GM18517 (cell line): ENCODE results near the gene PKN1.

ENCODE experiments used
- ATAC-seq: cut with Tn5 transposase; IDR thresholded peaks from one replicate; pipeline ENCODE4 v1.9.1; 2021; ENCODE audit warnings: mild to moderate bottlenecking, moderate library complexity; ENCODE audit not compliant: unreplicated experiment

The PKN1 gene

DNA sequence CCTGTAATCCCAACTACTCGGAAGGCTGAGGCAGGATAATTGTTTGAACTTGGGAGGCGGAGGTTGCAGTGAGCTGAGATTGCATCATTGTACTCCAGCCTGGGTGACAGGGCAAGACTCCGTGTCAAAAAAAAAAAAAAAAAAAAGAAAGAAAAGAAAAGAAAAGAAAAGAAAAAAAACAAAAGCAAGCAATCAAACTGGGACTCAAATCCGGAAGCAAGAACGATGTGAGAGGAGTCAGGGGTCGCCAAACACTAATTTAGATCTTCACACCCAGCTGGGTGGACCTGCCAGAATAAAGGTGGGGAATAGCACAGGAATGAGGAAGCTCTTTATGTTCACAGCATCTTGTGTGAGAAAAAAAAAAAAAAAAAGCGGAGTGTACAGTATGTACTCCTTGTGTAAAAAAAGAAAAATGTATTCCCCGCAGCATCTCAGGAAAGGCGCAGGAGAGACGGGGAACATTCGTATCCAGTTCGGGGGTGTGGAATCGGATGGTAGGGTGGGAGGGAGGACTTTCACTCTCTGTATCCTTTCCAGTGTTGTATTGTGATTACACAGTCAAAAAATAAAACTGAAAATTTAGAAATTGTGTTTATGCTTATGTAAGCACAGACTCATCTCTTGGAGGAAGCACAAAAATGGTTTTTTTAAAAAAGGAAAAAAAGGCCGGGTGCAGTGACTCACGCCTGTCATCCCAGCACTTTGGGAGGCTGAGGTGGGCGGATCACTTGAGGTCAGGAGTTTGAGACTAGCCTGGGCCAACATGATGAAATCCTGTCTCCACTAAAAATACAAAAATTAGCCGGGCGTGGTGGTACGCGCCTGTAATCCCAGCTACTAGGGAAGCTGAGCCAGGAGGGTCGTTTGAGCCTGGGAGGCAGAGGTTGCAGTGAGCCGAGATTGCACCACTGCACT is 77.5 kb downstream of the PKN1 start:
- ATAC-seq: no peak

DNA sequence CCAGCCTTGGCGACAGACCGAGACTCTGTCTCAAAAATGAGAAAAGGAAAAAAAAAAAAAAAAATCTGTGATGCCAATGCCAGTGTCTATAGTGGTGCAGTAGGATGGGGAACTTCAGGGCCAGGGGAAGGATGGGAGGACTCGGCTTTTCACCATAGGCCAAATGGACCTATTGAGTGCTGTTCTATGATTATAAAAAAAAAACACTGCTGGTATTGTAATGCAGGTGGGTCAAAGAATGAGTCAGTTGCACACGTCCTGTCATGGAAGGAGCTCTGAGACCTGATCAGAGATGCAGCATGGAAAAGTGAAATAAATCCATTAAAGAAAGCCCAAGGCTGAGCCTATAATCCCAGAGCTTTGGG is 78.1 kb downstream of the PKN1 start:
- no peak for ATAC-seq

DNA sequence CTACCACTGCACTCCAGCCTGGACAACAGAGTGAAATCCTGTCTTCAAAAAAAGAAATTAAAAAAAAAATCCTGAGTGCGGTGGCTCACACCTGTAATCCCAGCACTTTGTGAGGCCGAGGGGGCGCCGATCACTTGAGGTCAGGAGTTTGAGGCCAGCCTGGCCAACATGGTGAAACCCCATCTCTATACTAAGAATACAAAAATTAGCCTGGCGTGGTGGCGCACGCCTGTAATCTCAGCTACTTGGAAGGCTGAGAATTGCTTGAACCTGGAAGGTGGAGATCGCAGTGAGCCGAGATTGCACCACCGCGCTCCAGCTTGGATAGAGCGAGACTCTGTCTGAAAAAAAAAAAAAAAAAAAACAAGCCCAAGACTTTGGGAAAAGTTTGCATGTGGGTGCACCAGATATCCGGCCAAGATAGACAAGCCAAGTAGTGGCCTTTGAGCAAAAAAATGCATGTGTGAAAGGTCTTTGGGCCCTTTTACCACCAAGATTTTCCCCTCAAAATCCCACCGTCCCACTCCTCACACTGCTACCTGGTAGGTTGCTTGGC is 79.4 kb downstream of the PKN1 start:
- ATAC-seq: no peak

DNA sequence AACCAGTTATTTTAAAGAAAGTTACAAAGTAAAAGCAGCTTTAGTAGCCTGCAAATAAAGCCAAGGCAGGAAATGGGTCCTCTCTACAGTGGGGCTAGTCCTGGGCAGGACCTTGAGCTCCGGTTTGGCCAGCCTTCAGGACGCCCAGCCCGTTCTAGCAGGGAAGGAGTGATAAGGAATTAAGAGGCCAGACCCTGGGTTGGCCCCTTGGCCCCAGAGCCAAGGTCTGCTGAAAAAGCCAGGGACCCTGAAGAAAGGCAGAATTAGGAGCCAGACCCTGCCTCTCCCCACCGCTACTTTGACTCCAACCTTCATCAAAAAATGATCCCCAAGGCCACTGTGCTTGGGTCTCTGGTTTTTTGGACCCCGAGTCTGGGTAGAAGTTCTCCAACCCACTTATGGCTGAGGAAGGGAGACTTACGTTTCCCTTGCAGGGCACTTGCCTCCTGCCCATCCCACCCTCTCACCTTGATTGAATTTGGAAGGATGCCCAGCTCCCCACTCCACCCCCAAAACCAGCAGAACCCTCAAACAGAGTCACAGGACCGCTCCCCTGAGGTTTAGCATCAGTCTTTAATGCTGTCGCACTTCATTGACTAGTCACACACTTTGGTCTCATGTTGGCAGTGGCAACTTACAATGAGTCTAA is 81.2 kb downstream of the PKN1 start:
- no peak for ATAC-seq

DNA sequence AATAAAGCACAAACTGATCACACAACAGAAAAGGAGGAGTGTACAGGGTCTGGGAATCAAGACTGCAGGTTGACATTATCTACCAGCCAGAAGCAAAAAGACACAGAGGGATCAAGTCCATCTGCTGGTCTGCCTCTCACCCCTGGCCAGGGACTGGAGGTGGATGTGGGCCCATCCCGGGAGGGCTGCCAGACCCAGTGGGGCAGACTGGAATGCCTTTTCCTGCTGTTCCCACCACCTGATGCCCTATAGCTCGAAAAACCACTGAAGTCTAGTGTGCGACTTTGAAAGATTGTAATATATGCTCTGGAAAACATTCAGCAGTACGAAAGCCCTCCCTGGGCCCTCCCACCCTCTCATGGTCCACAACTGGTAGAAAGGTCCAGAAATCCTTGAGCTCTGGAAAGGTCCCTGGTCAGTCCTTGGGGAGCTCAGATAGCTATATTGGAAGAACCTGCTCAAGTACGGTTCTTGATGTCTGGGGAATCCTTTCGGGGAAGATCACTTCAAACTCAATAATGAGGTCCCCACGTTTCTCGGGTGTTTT is 82.5 kb downstream of the PKN1 start:
- no peak for ATAC-seq

DNA sequence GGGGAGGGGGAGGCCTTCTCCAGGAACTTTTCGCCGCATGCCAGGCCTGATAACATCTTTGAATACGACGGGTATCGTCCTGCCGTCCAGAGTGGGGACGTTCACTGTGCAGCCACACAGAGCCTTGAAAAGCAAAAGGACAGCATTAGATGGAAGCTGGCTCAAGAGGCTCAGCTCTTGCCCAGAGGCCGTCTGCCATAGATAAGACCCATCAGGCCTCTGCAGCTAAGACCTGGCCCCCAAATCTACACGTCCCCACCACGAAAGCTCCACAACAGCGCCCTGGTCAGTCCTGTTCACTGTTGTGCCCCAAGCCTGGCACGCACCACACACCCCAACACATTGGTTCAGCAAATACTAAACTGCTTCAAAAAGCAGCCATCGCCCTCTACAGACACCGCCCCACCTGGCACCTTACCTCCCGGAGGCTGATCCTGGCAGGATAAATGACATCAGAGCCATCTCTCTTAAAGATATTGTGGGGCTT is 83.0 kb downstream of the PKN1 start:
- no peak for ATAC-seq

DNA sequence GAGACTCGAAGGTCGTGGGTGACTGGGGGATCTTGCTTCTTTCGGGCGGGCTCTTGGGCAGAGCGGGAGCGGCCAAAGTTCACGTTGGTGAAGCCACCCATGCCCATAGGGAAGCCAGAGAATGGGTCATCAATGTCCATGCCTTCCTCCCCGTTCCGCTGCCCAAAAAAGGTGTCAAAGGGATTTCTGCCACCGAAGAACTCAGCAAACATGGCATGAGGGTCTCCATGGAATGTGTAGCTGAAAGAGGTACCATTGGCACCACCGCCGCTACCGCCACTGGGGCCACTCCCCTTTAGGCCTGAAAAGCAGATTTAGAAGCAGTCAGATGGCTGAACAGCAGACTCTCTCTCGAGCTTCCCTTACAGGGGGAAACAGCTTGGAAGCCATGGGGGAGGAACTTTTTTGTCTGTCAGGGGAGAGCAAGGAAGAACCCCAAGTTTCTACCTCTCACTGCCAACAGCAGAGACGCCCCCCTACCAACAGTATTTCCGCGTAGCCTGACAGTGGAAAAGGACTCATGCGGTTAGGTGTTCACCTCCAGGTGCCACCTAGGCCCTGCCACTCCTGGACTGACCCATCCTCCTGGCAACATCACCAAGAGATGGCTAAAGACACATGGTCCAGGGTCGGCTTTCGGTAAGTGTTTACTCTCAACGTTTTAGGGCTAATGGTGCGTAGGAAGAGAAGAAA is 83.8 kb downstream of the PKN1 start:
- no peak for ATAC-seq

DNA sequence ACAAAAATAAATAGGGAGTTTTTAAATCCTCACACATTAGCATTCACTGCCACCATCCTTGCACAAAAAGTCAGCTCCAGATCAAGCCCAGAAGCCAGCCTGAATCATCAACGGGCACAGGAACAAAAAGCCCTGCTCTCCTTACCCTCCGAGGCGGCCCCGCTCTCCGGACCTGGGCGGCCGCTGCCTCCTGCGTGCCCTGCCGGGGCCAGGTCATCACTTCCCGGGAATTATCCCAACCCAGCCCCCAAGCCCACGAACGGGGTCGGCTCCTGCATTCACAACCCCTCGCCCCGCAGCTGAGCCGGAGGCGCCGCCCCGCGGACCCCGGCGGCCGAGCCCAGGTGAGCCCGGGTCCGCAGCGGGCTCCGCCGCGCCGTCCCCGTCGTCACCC is 84.3 kb downstream of the PKN1 start:
- no peak for ATAC-seq

DNA sequence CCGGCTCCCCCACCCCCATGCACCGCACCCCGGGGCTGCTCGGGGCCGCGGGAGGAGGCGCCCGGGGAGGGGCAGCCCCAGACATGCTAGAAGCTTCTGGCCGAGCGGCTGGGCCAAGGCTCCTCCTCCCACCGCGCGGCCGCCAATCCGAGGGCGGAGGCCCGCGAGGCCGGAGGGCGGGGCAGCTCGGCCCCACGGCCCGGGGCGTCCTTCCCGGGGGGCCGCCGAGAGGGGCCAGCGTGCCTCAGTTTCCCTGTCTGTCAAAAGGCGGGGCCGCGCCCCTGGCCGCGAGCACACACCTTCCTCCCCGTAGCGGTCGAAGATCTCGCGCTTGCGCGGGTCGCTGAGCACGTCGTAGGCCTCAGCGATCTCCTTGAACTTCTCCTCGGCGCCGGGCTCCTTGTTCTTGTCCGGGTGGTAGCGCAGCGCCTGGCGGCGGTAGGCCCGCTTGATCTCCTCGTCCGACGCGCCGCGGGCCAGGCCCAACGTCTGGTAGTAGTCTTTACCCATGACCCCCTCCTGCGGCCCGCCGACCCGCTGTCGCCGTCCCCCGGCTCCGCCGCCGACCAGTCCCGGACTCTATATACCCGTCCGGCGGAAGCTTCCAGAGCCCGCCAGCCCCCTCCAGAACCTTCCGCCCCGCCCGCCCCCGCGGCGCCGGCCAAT is 84.9 kb downstream of the PKN1 start, which contains the start of gene DNAJB1:
Gene DNAJB1, minus strand, starts transcription at position 558 of the 666 bp plus-strand sequence. Its CDS starts 48 bp downstream, at position 510.
- peak; percentile 68 for ATAC-seq

DNA sequence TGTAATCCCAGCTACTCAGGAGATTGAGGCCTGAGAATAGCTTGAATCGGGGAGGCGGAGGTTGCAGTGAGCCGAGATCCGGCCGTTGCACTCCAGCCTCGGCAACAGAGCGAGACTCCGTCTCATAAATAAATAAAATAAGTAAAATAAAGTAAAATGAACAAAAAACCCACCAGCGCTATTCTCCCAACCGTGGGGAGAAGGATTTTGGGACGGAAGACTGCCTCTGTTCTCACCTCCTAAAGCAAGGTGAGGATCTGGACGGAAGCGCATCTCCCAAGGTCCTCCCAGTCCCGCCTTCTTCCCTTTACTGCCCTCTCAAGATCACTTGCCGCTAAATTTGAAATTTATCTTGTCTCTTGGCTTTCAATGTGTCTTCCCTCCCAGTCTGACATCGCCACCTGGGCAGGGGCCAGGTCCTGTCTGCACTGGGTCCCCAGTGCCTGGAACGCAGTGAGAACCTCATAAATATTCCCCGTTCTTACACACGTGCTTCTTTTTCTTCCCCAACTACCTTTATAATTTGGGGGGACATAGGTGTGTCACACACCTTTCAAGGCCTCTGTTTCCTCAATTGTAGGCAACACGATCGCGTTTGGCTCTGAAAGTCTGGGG is 86.2 kb downstream of the PKN1 start:
- no peak for ATAC-seq

DNA sequence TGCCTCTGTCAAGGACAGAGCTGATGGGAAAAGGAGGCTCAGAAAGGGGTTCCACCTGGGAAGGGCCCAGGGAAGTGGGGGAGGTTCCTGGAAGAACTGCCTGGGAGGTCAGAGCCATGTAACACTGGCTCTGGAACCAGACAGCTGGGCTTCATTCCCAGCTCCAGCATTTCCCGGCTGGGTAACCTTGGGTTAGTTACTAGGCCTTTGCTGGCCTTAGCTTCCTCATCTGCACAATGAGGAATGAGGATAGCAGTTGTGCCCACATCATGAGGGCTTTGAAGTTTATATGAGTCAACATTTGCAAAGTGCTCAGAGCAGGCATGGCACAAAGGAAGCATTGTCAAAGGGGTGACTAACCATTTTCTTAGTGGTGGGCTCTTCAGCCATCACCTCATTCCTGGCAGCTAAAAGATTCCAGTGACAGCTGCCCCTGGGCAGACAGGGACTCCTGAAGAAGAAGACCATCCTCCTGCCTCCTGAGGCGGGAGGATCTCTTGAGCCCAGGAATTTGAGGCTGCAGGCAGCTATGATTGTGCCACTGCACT is 86.8 kb downstream of the PKN1 start:
- no peak for ATAC-seq

DNA sequence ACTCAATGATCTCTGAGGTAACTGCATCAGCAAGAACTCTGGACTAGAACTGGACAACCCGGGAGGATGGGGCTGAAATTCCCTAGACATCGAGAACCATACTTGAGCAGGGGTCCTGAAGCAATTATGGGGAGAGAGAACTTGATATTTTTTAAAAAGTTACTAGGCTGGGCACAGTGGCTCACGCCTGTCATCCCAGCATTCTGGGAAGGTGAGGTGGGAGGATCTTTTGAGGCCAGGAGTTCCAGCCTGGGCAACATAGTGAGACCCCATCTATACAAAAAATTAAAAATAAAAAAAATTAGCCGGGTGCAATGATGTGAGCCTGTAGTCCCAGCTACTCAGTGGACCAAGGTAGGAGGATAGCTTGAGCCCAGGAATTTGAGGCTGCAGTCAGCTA is 87.4 kb downstream of the PKN1 start:
- ATAC-seq: no peak
